Measurements from ENCODE around the gene RNF44.

DNA sequence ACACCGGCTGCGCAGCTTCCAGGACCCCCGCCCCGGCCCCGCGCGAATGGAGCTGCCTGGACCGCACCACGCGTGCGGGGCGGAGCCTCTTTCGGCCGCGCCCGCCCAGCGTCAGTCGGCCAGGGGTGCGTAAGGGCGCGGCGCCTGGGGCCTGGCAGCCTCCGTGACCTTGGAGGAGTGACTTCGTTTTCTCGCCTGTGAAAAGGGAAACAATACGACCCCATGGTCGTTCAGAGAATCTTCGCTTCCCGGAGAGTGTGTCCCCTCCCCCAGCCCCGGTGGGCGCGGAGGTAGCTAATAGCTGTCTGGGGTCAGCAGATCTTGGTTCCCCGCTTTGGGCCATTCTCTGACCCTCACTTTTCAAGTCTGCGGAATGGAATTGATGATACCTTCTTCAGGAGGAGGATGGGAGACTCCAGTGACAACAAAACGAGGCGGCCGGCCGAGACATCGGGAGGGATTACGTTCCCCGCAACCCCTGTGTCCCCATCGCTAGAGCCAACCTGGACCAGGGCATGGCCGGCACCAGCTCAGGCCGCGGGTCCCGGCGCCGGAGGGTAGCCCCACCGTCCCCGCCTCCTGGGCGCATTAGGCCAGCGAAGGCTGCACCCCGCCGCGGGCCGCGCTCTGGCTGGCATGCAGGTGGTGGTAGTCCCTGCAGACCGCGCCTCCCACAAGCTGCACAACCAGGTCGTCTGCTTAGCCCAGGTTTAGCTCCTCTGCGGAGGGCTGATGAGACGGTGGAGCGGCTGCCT, 6.4 kb upstream of the RNF44 start:
- TF ChIP-seq POLR2A (IDR thresholded peaks at IDR 0.05; ENCODE audit: borderline replicate concordance, extremely low read depth, insufficient read depth, insufficient read length) (peak; percentile 66), YY1 (IDR thresholded peaks at IDR 0.05; ENCODE audit: extremely low read depth, insufficient replicate concordance, low read depth, low read length) (peak; percentile 8), ZNF274 (IDR thresholded peaks at IDR 0.05; ENCODE audit: low read depth, low read length) (no peak), FOSL1 (IDR thresholded peaks at IDR 0.05; ENCODE audit: low read depth) (no peak), CTCF (IDR thresholded peaks at IDR 0.05 in 2 of 3, conservative IDR thresholded peaks at IDR 0.05 in 1 of 3; ENCODE audit: borderline replicate concordance in 1 of 3, insufficient read depth in 1 of 3, low read depth in 2 of 3, low read length in 2 of 3) (no peak), EZH2phosphoT487 (IDR thresholded peaks at IDR 0.05; ENCODE audit: borderline replicate concordance) (no peak), EZH2 (IDR thresholded peaks at IDR 0.05) (no peak)
- TF ChIP-seq, protein P1, sequence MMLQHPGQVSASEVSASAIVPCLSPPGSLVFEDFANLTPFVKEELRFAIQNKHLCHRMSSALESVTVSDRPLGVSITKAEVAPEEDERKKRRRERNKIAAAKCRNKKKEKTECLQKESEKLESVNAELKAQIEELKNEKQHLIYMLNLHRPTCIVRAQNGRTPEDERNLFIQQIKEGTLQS (IDR thresholded peaks at IDR 0.05): no peak
- TF ChIP-seq, protein P2, sequence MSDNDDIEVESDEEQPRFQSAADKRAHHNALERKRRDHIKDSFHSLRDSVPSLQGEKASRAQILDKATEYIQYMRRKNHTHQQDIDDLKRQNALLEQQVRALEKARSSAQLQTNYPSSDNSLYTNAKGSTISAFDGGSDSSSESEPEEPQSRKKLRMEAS (IDR thresholded peaks at IDR 0.05): no peak
